Fibroblast of the aortic adventitia (primary cell): Measurements from ENCODE around the gene RBFA. TPM values are rescaled to one million over a fixed set of nuclear protein-coding genes. Genes with fewer than 3 reads are reported as not detected.

Experiments
- DNase-seq: peaks from one replicate; pipeline ENCODE4 v3.0.0-alpha.2; 2010; ENCODE audit warnings: low read depth
- H3K4me3 ChIP-seq: 2 replicates; pipeline ENCODE4 v1.5.1; 2011; ENCODE audit warnings: low read depth, mild to moderate bottlenecking, control low read depth, low read length, moderate library complexity
- total RNA-seq: library from RNA; depleted of rRNA; stranded (reverse); fragments of >200 nt; gene quantifications from 2 replicates; pipeline ENCODE4 v1.2.3, GENCODE V29; 2012; ENCODE audit warnings: low replicate concordance
- TF ChIP-seq, protein P1 (sequence below): IDR thresholded peaks from 2 replicates; pipeline ENCODE4 v1.5.1; 2011; ENCODE audit warnings: mild to moderate bottlenecking, low read length, control low read depth, inconsistent platforms; ENCODE audit not compliant: insufficient read depth

Gene RBFA
- 17.6 and 20.1 TPM in 2 replicates for total RNA-seq

- TF ChIP-seq, protein P1, sequence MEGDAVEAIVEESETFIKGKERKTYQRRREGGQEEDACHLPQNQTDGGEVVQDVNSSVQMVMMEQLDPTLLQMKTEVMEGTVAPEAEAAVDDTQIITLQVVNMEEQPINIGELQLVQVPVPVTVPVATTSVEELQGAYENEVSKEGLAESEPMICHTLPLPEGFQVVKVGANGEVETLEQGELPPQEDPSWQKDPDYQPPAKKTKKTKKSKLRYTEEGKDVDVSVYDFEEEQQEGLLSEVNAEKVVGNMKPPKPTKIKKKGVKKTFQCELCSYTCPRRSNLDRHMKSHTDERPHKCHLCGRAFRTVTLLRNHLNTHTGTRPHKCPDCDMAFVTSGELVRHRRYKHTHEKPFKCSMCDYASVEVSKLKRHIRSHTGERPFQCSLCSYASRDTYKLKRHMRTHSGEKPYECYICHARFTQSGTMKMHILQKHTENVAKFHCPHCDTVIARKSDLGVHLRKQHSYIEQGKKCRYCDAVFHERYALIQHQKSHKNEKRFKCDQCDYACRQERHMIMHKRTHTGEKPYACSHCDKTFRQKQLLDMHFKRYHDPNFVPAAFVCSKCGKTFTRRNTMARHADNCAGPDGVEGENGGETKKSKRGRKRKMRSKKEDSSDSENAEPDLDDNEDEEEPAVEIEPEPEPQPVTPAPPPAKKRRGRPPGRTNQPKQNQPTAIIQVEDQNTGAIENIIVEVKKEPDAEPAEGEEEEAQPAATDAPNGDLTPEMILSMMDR, result no peak
- peak within 1 kb of the TSS; percentile 96 for H3K4me3 ChIP-seq
- DNase-seq, result peak; percentile 97
Measured at GRCh38 chr18:80034068-80034851, at the start of gene RBFA. Gene RBFA (plus strand): TSS chr18:80034434. CDS start chr18:80034496, 62 bp downstream.

GRCh38 chr18:79985172-79985571, 49.1 kb upstream of the RBFA start:
- TF ChIP-seq, protein P1, result no peak
- no peak for DNase-seq
- no peak overlapping the region for H3K4me3 ChIP-seq

DNA sequence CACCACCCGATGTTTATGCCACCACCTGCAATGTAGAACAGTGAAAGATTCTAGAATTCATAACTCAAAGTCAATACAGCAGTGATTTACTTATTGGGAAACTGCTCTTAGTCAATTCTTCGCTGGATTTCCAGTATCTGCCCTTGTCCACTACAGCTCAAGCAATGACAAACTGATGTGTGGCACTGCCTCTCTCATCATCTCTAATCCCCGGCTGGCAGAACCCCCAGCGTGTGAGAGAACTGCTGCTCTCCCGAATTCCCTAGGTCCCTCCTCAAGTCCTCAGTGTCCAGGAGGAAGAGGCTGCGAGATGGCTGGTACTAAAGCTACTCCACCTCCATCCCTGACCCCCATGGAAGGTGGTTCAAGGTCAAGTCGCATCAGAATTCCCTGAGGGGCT, 47.5 kb upstream of the RBFA start:
- TF ChIP-seq, protein P1, result no peak
- no peak for DNase-seq
- peak overlapping the region; percentile 98 for H3K4me3 ChIP-seq

DNA sequence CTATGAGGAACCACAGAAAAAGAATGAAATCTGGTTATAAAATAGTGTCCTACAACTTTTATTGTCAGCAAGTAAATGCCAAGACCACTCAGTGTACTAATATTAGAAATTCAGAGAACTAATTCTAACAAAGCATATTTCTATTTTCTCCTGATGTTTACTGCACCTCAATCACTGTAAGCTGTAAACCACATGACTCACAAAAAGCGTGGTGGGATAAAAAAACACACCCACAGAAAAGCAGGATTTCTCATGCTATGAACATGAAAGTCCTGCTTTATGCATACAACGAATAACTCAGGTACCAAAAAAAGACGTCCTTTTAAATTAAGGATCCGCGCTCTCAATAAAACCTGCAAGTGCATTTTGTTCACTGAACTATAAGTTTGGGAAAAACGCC, 46.7 kb upstream of the RBFA start:
- TF ChIP-seq, protein P1, result no peak
- peak overlapping the region; percentile 98 for H3K4me3 ChIP-seq
- peak; percentile 23 for DNase-seq

DNA sequence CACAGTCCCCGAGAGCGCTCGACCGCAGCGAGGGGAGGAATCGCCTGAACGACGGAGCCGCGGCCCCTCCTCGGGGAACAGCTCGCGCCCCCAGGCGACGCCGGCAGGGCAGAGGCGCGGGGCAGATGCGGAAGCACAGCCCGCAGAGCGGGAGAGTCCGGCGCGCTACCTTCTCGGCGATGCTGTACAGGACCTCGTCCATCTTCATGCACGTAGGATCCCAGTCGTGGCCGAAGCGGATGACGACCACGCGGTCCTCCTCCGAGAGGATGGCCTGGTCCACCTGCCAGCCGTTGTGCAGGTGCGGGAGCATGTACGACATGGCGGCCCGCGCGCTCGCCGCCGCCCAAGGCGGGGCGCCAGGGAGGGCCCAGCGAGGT, 46.2 kb upstream of the RBFA start:
- TF ChIP-seq, protein P1, result peak; percentile 38
- peak overlapping the region; percentile 98 for H3K4me3 ChIP-seq
- peak; percentile 19 for DNase-seq

DNA sequence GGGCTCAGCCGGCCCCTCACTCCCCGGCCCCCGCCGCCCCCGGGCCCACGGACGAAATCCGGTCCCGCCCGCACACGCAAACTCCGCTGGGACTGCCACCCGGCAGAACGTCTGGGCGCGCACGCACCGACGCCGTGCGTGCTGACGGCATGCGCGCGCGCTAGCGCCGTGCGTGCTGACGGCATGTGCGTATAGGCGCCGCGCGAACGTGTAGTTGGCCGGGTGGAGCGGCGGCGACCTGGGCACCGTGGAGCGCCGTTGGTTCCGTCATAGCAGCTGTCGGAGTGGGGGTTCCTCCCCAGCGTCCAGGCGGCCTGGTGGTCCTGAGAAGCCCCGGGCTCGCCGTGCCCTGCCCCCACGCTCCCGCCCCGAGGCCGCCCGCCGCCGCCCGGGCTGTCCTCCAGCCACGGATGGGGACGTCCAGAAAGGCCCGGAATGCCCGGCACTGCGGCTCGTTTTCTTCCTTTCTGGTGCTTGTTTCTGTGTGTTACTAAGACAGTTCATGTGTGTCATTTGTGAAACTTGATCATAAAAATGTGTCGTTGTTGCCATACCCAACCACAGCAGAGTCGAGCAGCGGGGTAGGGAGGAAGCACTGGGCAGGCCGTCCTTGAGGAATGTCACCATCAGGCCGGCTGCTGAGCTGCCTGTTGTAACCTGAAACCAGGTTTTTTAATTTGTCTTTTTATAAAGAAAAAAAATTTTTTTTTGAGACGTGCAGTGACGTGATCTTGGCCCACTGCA, 45.6 kb upstream of the RBFA start, which contains the start of gene TXNL4A:
TSS of gene TXNL4A (minus strand) at position 113 of the 744 bp plus-strand sequence. CDS start 171 bp downstream, outside the sequence.
- peak within 1 kb of the TSS; percentile 98 for H3K4me3 ChIP-seq
- TF ChIP-seq, protein P1, result no peak
- DNase-seq, result peak; percentile 81
